ENCODE data around the gene ASIC1. TPM values are rescaled to one million over a fixed set of nuclear protein-coding genes. Genes with fewer than 3 reads are reported as not detected.

ASIC1 gene
- total and polyA plus RNA-seq, 2 of the 13 experiments (the other 11 are each of a cell fraction or from before 2014, with no cell fraction given): 0.44 to 1.5 TPM

DNA sequence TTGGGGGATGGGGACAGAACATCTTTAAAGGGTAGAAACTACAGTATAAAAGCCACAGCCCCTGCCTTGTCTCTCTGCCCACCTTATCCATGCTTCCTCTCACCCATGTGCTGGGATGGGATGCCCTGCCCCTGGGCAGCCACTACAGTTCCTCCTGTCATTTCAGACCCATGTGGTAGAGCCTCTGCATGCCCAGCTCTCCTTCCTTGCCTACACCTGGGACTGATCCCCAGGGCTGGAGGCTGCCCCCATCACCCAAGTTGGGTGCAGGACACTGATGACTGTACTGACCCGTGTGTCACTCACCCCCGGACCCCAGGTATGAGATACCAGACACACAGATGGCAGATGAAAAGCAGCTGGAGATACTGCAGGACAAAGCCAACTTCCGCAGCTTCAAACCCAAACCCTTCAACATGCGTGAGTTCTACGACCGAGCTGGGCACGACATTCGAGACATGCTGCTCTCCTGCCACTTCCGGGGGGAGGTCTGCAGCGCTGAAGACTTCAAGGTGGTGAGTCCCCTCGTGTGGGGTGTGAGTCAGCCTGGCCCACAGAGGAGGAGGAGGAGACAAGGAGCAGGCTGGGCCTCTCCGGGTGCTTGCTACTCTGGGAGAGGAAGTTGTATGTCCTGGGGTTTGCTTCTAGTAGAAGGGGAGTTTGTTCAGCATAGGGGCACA is 2.2 kb downstream of the ASIC1 start:
- Histone ChIP-seq H3K4me1 (ENCODE audit: insufficient read depth, low read length) (peaks cover 24% of the 10 kb centered on the region), H2AFZ (ENCODE audit: low read length) (no peak overlapping the region), H3K27me3 (ENCODE audit: control insufficient read depth in 1 of 2, insufficient read depth in 2 of 2, low read length in 2 of 2) (peaks cover 9 to 28% of the 10 kb centered on the region in 2 experiments; a peak in 4 of 5 replicates), H3K79me2 (ENCODE audit: insufficient read depth, low read length) (no peaks in the 10 kb centered on the region), H3K9ac (ENCODE audit: insufficient read depth, low read depth, low read length) (no peak overlapping the region), H3K36me3 (replicated peaks in 1 of 2; ENCODE audit: control insufficient read depth in 1 of 2, insufficient read depth in 2 of 2, low read length in 2 of 2) (no peaks in the 10 kb centered on the region), H3K27ac (ENCODE audit: extremely low read length, insufficient read depth, low read length) (no peak overlapping the region), H4K20me1 (ENCODE audit: insufficient read depth, low read length) (no peaks in the 10 kb centered on the region), H3K4me2 (ENCODE audit: low read depth, low read length) (no peak overlapping the region), H3K4me3 (replicated peaks in 1 of 3; ENCODE audit: insufficient read depth in 1 of 3, low read depth in 2 of 3, low read length in 3 of 3) (no peak overlapping the region), H3K9me3 (ENCODE audit: low read length) (no peaks in the 10 kb centered on the region)
- in situ Hi-C loops (cut with HindIII; ENCODE audit: extremely low pct_ligation_motif_present, low pct_unique_long_range_greater_than_20kb) (loop anchor here (5.0 to 10.0 kb wide), 2 partner anchors 87 to 195 kb away; partner anchors contain the start of gene AQP6), intact Hi-C loops (cut with micrococcal nuclease; ENCODE audit: unreplicated experiment) (no loop called here)
- no TSS peak for BruUV-seq (replicated peaks)
- FAIRE-seq: no peak
- ATAC-seq: no peak
- no peak for DNase-seq (ENCODE audit: low spot score)
- 80% methylated on average over 10 of the region's 12 CpGs for WGBS (ENCODE audit: low lambda C conversion rate)
- ChIA-PET CTCF (ENCODE audit: low intra/inter-chr PET ratio, low total read pairs) (no interaction called here), POLR2A (no interaction called here)
- TF ChIP-seq CREB3 (CRISPR knock-in tag; IDR thresholded peaks at IDR 0.05): no peak
- TF ChIP-seq, protein P1, sequence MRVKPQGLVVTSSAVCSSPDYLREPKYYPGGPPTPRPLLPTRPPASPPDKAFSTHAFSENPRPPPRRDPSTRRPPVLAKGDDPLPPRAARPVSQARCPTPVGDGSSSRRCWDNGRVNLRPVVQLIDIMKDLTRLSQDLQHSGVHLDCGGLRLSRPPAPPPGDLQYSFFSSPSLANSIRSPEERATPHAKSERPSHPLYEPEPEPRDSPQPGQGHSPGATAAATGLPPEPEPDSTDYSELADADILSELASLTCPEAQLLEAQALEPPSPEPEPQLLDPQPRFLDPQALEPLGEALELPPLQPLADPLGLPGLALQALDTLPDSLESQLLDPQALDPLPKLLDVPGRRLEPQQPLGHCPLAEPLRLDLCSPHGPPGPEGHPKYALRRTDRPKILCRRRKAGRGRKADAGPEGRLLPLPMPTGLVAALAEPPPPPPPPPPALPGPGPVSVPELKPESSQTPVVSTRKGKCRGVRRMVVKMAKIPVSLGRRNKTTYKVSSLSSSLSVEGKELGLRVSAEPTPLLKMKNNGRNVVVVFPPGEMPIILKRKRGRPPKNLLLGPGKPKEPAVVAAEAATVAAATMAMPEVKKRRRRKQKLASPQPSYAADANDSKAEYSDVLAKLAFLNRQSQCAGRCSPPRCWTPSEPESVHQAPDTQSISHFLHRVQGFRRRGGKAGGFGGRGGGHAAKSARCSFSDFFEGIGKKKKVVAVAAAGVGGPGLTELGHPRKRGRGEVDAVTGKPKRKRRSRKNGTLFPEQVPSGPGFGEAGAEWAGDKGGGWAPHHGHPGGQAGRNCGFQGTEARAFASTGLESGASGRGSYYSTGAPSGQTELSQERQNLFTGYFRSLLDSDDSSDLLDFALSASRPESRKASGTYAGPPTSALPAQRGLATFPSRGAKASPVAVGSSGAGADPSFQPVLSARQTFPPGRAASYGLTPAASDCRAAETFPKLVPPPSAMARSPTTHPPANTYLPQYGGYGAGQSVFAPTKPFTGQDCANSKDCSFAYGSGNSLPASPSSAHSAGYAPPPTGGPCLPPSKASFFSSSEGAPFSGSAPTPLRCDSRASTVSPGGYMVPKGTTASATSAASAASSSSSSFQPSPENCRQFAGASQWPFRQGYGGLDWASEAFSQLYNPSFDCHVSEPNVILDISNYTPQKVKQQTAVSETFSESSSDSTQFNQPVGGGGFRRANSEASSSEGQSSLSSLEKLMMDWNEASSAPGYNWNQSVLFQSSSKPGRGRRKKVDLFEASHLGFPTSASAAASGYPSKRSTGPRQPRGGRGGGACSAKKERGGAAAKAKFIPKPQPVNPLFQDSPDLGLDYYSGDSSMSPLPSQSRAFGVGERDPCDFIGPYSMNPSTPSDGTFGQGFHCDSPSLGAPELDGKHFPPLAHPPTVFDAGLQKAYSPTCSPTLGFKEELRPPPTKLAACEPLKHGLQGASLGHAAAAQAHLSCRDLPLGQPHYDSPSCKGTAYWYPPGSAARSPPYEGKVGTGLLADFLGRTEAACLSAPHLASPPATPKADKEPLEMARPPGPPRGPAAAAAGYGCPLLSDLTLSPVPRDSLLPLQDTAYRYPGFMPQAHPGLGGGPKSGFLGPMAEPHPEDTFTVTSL (CRISPR knock-in tag; IDR thresholded peaks at IDR 0.05; ENCODE audit: borderline replicate concordance): no peak
- TF ChIP-seq NR2F1 (CRISPR knock-in tag; IDR thresholded peaks at IDR 0.05): no peak
- TF ChIP-seq, protein P2, sequence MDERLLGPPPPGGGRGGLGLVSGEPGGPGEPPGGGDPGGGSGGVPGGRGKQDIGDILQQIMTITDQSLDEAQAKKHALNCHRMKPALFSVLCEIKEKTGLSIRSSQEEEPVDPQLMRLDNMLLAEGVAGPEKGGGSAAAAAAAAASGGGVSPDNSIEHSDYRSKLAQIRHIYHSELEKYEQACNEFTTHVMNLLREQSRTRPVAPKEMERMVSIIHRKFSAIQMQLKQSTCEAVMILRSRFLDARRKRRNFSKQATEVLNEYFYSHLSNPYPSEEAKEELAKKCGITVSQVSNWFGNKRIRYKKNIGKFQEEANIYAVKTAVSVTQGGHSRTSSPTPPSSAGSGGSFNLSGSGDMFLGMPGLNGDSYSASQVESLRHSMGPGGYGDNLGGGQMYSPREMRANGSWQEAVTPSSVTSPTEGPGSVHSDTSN (CRISPR knock-in tag; IDR thresholded peaks at IDR 0.05): no peak
- TF ChIP-seq, protein P3, sequence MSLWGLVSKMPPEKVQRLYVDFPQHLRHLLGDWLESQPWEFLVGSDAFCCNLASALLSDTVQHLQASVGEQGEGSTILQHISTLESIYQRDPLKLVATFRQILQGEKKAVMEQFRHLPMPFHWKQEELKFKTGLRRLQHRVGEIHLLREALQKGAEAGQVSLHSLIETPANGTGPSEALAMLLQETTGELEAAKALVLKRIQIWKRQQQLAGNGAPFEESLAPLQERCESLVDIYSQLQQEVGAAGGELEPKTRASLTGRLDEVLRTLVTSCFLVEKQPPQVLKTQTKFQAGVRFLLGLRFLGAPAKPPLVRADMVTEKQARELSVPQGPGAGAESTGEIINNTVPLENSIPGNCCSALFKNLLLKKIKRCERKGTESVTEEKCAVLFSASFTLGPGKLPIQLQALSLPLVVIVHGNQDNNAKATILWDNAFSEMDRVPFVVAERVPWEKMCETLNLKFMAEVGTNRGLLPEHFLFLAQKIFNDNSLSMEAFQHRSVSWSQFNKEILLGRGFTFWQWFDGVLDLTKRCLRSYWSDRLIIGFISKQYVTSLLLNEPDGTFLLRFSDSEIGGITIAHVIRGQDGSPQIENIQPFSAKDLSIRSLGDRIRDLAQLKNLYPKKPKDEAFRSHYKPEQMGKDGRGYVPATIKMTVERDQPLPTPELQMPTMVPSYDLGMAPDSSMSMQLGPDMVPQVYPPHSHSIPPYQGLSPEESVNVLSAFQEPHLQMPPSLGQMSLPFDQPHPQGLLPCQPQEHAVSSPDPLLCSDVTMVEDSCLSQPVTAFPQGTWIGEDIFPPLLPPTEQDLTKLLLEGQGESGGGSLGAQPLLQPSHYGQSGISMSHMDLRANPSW (CRISPR knock-in tag; IDR thresholded peaks at IDR 0.05; ENCODE audit: borderline replicate concordance): no peak
- TF ChIP-seq TMF1 (CRISPR knock-in tag; IDR thresholded peaks at IDR 0.05; ENCODE audit: low read depth): no peak
- no peak for TF ChIP-seq ZNF619 (CRISPR knock-in tag; IDR thresholded peaks at IDR 0.05)
- no peak for TF ChIP-seq ZFX (CRISPR knock-in tag; IDR thresholded peaks at IDR 0.05; ENCODE audit: low read depth)
- no peak for TF ChIP-seq HES4 (CRISPR knock-in tag; IDR thresholded peaks at IDR 0.05; ENCODE audit: borderline replicate concordance)
- no peak for TF ChIP-seq DMTF1 (CRISPR knock-in tag; IDR thresholded peaks at IDR 0.05)

All from HepG2 (cell line).